Hepatocyte (in vitro differentiated cells): ENCODE measurements around the gene FAN1.

Source experiments
- CTCF ChIP-seq: fragments of 200-600 bp; sonication (generic); IDR thresholded peaks from 2 replicates; pipeline ENCODE4 v1.5.1; 2016; ENCODE audit warnings: antibody characterized with exemption, mild to moderate bottlenecking; ENCODE audit not compliant: poor library complexity
- EZH2 ChIP-seq: fragments of 200-600 bp; sonication (generic); IDR thresholded peaks from 2 replicates; pipeline ENCODE4 v1.6.1; 2016; ENCODE audit warnings: antibody characterized with exemption, mild to moderate bottlenecking, borderline replicate concordance
- EZH2phosphoT487 ChIP-seq: fragments of 200-600 bp; sonication (generic); IDR thresholded peaks from one replicate; pipeline ENCODE4 v1.6.1; 2018; ENCODE audit warnings: antibody characterized with exemption, mild to moderate bottlenecking, low read depth, moderate library complexity; ENCODE audit not compliant: unreplicated experiment, severe bottlenecking

GRCh38 chr15:30859091-30859874, 44.4 kb upstream of the FAN1 start:
- TF ChIP-seq EZH2: no peak
- peak; percentile 72 for TF ChIP-seq CTCF
- TF ChIP-seq EZH2phosphoT487: no peak
